Endometrial microvascular endothelial cells (primary cell): ENCODE results near the gene SLC9C2. TPM values are rescaled to one million over a fixed set of nuclear protein-coding genes. Genes with fewer than 3 reads are reported as not detected.
"Not testable (repeated sequence)": the region's sequence is repeated elsewhere in the genome, so short reads cannot be mapped to it uniquely, and the experiment has no call there.

Experiments used
- in situ Hi-C: cut with HindIII; loops from 2 replicates; pipeline ENCODE4 v1.10.0; 2017; ENCODE audit warnings: low sequenced_read_pairs, low pct_unique_long_range_greater_than_20kb; ENCODE audit errors: inconsistent ontology term
- total RNA-seq: library from RNA; depleted of rRNA; stranded (reverse); fragments of >200 nt; gene quantifications from one replicate; pipeline ENCODE4 v1.2.3, GENCODE V29; 2015; ENCODE audit errors: inconsistent ontology term

The SLC9C2 gene, protein sequence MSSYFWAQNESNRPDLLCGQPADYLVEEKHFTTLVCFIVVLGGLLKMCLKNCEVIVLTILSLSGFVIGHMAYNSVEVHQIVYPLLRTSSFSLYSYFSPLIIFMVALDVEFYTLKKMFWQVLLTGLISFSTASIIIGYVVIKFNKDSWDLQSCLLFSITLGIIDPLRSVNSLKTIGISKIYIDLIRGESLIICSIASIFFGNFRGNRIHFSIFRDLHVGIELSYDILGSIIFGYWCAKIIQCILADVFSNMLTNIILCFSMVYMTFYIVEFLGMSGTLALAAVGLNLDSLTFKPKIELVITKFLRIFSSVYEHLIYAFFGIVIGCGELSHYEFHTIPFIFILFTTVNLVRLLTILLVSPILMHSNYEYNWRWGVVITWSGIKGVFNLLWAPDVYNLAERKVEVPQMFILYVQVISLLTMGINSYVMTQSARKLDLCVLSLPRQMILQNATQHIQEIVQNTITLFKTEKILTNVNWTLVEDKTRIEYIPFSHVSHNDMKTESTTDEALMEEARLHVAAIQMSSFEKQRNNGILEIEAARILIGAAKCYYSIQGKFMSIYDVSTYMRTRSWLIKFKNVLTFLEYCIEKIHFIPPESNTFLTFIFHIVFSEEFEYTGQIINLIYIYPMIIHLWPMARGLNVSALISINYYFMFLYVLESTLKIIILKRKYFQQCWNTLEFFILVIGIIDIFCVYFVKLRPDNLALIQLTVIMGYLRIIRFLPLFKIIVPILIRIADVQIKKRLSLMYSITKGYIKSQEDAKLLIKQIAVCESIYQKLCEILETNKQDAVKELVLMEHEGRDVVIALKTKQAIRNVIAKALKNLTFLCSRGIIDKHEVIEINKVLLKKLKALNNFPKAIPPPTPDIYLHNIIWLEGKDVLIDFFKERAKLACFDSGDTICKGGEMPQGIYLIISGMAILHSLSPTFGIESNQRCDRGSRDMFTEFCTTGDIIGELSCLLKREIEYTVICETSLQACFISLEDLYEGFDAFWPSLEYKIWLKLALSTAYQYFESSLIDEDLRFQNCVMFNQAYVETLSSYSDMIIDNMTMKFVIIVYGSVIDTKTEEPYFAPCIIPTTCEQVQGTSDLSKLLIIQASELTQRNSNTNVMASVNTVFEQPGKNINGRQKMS
- total RNA-seq: not detected

DNA sequence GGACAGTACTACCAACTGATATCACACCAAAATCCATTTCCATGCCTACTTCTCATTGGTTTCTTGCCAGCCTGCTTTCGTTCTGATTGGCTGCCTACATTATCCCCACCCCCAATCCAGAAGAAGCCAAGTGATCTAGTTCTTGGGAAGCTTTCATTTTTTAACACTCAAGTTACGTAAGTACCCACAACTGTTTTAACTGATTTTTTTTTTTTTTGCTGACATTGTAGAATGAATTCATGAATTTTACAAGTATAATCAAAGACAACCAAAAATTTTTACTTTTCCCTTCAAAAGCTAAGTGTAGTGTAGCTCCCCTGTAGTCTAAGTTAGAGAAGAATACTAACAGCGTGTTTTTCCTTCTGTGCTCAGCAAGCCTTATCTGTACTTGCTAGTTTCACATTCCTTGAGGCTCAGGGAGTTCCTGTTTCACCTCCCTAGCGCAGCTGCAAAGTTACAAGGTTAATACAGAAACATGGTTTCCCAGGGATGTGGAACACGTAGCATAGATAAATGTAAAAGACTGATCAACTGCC lies at the start of gene SLC9C2:
Gene SLC9C2, minus strand, starts transcription at position 17 of the 536 bp plus-strand sequence. CDS start 1,296 bp downstream, outside the sequence.
- in situ Hi-C loops: no loop called here

DNA sequence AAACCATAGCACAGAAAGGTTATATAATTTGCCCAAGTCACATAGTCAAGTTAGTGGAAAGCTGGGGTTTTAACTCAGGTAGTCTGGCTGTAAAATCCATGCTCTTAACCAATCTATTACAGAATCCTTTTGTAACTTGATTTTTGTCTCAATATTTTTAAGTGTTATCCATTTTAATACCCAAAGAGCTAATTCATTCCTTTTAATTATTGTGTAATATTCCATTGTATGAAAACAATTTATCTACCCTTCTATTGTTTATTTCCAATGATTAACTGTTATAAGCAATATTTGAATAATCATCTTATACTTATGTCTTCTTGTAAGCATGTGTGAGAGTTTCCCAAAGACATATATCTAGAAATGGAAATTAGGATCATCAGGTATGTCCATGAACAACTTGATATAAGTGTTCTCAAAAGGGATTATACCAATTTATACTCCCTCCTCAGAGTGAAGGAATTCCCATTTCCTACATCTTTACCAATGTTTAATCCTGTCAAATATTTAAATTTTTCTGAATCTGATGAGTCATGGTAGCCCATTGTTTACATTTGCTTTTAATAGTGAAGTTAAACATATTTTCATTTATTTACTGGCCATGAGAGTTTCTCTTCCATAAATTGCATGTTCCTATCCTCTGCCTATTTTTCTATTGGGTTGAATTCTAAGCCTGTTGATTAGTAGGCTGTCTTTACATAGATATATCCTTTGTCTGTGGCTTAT lies 46.2 kb upstream of the SLC9C2 start:
- in situ Hi-C loops: no loop called here

DNA sequence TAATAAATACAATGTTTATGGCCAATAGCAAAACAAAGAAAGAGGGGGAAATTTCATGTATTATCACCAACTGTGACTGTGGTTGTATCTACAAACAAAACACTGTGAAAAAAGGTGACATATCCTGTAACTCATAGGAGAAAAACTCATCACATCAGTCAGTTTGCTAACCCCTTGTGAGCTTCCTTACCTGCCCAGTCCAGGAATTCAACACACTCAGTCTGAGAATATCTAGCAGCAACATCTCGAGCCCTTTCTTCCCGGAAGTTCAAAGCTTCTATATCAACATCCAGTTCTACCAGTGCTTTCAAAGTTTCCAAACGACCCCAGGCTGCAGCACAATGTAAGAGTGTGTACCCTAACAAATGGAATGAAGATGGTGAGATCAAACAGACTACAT lies 43.8 kb upstream of the SLC9C2 start:
- in situ Hi-C loops: no loop called here

DNA sequence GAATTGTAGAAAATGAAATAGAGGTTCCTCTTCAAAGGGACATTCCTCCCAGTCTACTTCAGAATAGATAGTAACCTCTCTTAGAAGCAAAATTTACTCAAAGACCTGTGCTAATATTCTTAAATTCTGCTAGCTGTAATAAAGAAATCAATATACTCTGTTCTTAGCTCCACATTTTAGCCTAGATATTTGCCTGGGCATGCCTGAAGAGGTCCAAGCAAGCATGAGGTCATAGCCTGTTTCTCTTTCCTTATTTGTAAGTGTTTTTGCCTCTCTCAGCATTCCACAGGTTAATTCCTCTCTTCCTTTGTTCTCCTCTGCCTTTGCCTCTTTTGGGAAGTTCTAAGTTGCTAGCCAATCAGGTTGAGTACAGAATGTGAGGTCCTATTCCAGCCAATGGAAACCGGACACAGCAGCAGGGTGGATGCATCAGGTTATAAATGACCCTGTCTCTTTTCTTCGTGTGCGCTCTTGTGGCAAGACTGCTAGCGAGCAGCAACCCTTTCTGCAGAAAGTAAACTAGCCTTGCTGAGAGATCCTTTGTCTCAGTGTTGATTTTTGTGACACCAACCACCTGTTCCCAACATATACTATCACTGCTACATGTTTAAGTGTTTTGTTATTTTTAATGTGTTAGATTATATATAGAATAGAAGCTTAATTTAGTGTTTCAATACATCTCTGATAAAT lies 39.7 kb upstream of the SLC9C2 start:
- in situ Hi-C loops: not testable (repeated sequence)

DNA sequence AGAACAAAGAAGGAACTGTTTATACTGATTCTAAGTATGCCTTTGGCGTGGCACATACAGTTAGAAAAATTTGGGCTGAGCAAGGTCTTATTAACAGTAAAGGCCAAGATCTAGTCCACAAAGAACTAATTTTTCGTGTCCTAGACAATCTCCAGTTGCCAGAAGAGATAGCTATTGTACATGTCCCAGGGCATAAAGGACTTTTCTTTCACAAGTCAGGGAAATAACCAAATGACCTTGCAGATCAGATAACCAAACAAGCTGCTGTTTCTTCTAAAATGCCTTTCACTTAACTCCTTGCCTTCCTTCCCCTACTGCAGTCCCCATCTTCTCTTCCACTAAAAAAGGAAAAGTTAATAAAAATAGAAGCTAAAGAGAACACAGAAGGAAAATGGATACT lies 36.2 kb upstream of the SLC9C2 start:
- in situ Hi-C loops: no loop called here

DNA sequence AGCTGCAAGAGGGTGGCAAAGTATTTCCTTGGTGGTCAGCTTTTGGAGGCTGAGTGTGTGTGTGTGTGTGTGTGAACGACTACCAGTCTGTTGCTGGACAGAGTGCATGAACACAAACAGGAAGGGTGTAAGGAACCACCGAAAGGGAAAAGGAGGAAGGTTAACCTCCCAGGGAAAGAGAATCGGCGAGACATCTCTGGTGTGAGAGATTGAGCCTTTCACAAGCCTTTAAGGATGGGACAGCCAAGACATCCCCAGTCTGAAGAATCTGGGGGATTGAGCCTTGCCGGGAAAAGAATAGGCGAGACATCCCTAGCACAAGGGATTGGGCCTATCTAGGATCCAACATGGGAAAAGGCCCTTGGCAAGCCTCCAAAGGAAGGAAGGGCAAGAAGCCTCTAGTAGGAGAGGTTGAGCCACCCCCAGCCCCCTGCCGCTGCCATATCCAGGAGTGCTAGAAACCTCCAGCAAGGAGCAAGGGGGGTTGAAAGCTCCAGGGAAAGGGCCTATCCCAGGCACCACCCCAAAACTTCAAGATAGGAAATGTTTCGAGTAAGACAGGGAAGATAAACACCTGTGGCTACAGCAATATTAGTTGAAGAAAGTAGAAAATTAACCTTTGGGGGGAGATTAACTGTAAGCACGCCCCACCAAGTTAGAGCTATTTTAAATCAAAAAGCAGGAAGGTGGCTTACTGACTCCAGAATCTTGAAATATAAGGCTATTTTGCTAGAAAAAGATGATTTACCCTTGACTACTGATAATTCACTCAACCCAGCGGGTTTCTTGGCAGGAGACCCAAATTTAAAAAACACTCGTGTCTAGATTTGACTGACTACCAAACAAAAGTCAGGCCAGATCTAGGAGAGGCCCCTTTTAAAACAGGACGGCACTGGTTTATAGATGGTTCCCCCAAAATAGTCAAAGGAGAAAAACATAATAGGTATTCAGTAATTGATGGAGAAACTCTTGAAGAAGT lies 35.5 kb upstream of the SLC9C2 start:
- in situ Hi-C loops: no loop called here

DNA sequence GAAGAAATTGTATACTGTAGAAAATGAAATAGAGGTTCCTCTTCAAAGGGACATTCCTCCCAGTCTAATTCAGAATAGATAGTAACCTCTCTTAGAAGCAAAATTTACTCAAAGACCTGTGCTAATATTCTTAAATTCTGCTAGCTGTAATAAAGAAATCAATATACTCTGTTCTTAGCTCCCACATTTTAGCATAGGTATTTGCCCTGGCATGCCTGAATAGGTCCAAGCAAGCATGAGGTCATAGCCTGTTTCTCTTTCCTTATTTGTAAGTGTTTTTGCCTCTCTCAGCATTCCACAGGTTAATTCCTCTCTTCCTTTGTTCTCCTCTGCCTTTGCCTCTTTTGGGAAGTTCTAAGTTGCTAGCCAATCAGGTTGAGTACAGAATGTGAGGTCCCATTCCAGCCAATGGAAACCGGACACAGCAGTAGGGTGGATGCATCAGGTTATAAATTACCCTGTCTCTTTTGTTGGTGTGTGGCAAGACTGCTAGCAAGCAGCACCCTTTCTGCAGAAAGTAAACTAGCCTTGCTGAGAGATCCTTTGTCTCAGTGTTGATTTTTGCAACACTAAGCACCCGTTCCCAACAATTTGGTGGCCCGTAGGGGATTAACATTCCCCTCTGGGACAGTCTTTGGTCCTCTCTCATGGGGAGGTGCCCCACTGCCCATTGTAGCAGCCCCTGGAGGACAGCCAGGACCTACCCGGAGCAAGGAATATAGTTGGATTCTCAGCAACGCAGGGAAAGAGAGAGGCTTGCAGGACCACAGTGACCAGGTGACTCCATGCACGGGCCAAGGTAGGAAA lies 34.6 kb upstream of the SLC9C2 start:
- in situ Hi-C loops: not testable (repeated sequence)

DNA sequence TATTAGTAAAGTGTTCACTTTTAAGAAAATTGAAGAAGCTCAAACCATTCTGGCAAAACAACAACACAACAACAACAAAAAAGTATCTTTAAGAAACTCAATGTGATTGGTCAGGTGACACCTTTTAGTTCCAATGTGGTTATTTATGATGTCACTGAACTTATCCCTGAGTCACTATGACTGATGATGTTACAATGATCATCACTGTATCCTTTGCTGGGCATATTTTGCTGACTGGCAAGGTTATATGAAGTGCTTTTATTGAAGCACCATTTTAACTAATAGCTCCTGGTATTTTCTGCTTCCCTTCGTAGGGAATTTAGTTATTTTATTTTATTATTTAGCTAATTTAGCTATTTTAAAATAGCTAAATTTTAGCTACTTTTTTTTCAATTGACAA lies 32.2 kb upstream of the SLC9C2 start, which contains the start of gene TEX50:
Gene TEX50, plus strand, starts transcription at position 223 of the 400 bp plus-strand sequence. CDS start 184 bp downstream, outside the sequence.
- in situ Hi-C loops: no loop called here

DNA sequence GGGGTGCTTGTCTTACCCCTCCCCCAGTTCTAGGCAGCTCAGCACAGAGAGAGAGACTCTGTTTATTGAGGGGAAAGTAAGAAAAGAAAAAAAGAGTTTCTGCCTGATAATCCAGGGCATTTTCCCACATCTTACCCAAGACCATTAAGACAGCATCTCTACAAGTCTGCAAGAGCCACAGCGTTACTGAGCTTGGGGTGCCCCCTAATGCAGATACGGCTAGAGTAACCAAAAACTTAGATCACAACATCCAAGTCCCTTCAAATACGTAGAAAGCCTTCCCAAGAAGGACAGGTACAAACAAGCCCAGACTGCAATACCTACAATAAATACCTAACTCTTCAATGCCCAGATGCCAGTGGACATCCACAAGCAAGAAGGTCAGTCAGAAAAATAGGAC lies 26.0 kb upstream of the SLC9C2 start:
- in situ Hi-C loops: no loop called here

DNA sequence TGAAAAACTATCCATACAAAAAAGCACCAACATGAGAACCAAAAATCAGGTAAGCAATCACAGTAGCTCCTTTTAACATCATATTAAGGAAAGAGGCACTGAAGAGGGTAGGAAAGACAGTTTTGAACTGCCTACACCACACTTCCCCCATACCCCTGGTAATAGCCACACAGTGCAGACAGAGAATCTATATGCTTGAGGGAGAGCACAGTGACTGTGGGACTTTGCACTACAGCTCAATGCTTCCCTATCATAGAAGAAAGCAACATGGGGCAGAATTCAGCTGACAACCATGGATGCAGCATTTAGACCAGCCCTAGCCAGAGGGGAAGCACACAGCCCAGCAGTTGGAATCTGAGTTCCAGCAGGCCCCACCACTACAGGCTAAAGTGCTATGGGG lies 24.4 kb upstream of the SLC9C2 start:
- in situ Hi-C loops: no loop called here

DNA sequence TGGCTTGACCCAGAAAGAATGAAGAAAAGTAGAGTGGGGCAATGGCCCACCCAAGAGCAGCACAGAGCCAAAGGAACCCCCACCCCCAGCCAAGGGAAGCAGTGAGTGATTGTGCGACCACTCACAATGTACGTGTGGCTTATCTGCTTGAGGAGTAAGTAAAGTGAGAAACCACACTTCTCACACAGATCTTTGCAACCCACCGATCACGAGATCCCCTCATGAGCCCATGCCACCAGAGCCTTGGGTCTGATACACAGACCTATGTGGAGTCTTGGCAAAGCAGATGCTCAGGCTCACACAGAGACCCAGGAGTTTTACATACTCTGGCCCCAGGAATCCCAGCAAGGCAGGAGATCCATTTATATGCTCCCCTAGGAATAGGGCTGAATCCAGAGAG lies 14.0 kb upstream of the SLC9C2 start:
- in situ Hi-C loops: no loop called here

DNA sequence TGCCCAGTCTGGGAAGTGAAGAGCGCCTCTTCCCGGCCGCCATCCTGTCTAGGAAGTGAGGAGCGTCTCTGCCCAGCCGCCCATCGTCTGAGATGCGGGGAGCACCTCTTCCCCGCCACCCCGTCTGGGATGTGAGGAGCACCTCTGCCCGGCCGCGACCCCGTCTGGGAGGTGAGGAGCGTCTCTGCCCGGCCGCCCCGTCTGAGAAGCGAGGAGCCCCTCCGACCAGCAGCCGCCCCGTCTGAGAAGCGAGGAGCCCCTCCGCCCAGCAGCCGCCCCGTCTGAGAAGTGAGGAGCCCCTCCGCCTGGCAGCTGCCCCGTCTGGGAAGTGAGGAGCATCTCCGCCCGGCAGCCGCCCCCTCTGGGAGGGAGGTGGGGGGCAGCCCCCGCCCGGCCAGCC lies 10.2 kb upstream of the SLC9C2 start:
- in situ Hi-C loops: not testable (repeated sequence)

DNA sequence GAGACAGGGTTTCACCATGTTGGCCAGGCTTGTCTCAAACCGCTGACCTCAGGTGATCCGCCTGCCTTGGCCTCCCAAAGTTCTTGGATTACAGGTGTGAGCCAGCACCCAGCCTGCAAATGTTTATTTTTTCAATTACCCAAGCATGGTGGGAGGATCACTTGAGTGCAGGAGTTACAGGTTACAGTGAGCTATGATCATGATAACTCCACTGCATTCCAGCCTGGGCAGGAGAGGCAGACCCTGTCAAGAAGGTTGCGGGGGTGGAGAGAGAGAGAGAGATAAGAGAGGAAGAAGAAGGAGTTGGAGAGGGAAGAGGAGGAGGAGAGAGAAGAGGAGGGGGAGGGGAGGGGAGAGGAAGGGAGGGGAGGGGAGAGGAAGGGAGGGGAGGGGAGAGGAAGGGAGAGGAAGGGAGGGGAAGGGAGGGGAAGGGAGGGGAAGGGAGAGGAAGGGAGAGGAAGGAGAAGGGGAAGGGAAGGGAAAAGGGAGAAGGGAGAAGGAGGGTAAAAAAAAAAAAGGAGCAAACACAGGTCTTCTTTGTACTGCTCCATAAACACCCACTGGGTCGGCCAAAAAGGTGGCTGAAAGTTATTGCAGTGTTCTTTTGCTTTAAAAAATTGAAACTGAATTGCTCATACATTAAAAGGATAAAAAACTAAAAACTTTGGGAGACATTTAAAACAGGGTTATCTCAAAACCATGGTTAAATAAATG lies 5.8 kb upstream of the SLC9C2 start:
- in situ Hi-C loops: no loop called here

DNA sequence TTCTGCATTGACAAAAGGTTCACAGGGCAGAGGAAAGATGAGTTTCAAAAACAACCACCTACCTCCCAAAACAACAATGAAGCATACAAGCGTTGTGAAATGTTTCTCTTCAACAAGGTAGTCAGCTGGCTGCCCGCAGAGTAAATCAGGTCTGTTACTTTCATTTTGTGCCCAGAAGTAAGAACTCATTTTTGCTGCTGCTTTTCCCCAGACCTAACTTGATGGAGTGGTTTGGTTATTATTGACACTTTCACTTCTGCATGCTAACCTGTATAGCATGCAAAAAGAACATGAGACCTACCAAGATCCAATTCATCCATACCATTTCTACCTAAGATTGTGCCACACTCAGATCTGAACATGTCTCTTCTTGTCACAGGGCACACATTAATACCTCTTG lies 1.3 kb downstream of the SLC9C2 start:
- in situ Hi-C loops: no loop called here

DNA sequence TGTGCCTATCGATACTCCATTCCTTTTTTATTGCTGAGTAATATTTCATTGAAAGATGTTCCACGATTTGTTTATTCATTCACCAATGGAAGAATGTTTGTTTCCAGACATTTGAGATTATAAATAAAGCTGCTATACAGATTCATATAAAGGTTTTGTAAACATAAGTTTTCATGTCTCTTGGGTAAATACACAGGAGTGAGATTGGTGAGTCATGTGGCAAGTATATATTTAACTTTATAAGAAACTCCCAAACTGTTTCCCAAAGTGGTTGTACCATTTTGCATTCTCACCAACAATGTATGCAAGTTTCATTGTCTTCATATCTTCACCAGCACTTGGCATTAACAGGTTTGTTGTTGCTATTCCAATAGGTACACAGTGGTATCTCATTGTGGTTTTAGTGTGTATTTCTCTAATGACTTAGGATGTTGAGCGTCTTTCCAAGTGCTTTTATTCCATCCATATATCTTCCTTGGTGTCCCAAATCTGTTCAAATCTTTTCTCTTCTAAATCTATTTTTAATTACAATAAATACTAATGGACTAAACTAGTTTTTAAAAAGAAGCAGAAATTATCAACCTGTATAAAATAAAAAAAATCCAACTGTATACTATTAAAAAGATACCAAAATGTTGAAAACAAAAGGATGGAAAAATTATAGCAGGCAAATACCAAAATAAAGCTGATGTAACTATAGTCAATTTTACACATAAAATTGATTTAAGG lies 6.6 kb downstream of the SLC9C2 start:
- in situ Hi-C loops: no loop called here
